GM23338 (cell line): ENCODE data around the gene BAAT. TPM values are rescaled to one million over a fixed set of nuclear protein-coding genes. Genes with fewer than 3 reads are reported as not detected.

ENCODE experiments used
- ATAC-seq: fragments of 200-7000 bp; cut with Tn5 transposase; 3 replicates; pipeline ENCODE4 v1.9.1; 2020
- DNase-seq: peaks from one replicate; pipeline ENCODE4 v3.0.0-alpha.2; 2015; ENCODE audit warnings: low spot score
- H2AFZ ChIP-seq: fragments of 200-600 bp; sonication (generic); 2 replicates; pipeline ENCODE4 v1.8.0; 2016; ENCODE audit warnings: antibody characterized with exemption, mild to moderate bottlenecking, moderate library complexity
- H3F3A ChIP-seq: fragments of 200-600 bp; sonication (generic); replicated peaks from 2 replicates; pipeline ENCODE4 v1.8.0; 2017; ENCODE audit warnings: antibody characterized with exemption, mixed run types, low read depth
- H3K27ac ChIP-seq: fragments of 200-600 bp; sonication (generic); 2 replicates; pipeline ENCODE4 v1.6.1; 2016; ENCODE audit warnings: low read depth
- H3K27me3 ChIP-seq: fragments of 200-600 bp; sonication (generic); 2 replicates; pipeline ENCODE4 v1.8.0; 2016; ENCODE audit warnings: mild to moderate bottlenecking, mixed run types, moderate library complexity; ENCODE audit not compliant: insufficient read depth
- H3K36me3 ChIP-seq: fragments of 200-600 bp; sonication (generic); 2 replicates; pipeline ENCODE4 v1.8.0; 2016; ENCODE audit warnings: mild to moderate bottlenecking; ENCODE audit not compliant: insufficient read depth
- H3K4me1 ChIP-seq: fragments of 200-600 bp; sonication (generic); 2 replicates; pipeline ENCODE4 v1.8.0; 2016; ENCODE audit warnings: mild to moderate bottlenecking, moderate library complexity; ENCODE audit not compliant: insufficient read depth
- H3K4me2 ChIP-seq: fragments of 200-600 bp; sonication (generic); 2 replicates; pipeline ENCODE4 v1.7.1; 2017; ENCODE audit warnings: mixed run types
- H3K4me3 ChIP-seq: fragments of 200-600 bp; sonication (generic); 2 replicates; pipeline ENCODE4 v1.6.1; 2016; ENCODE audit warnings: mixed run types
- H3K79me2 ChIP-seq: fragments of 200-600 bp; sonication (generic); replicated peaks from 2 replicates; pipeline ENCODE4 v1.8.0; 2017; ENCODE audit warnings: mild to moderate bottlenecking; ENCODE audit not compliant: insufficient read depth
- H3K9me2 ChIP-seq: fragments of 200-600 bp; sonication (generic); 2 replicates; pipeline ENCODE4 v1.8.0; 2017; ENCODE audit not compliant: insufficient read depth
- H4K20me1 ChIP-seq: fragments of 200-600 bp; sonication (generic); replicated peaks from 2 replicates; pipeline ENCODE4 v1.8.0; 2017; ENCODE audit warnings: mild to moderate bottlenecking; ENCODE audit not compliant: insufficient read depth
- H3K27ac Mint-ChIP-seq: 2 replicates; pipeline ENCODE4 v1.8.0; 2020; ENCODE audit warnings: inconsistent platforms, mild to moderate bottlenecking, moderate library complexity, mixed read lengths
- H3K27me3 Mint-ChIP-seq: 3 replicates; pipeline ENCODE4 v1.8.0; 2022; ENCODE audit warnings: low read depth, mild to moderate bottlenecking, moderate library complexity, mixed read lengths, inconsistent platforms; ENCODE audit not compliant: insufficient read depth, poor library complexity
- H3K36me3 Mint-ChIP-seq: 3 replicates; pipeline ENCODE4 v1.8.0; 2021; ENCODE audit warnings: low read depth, mild to moderate bottlenecking, inconsistent platforms, moderate library complexity, mixed read lengths
- H3K4me1 Mint-ChIP-seq: 3 replicates; pipeline ENCODE4 v1.8.0; 2020; ENCODE audit warnings: mild to moderate bottlenecking, inconsistent platforms, mixed read lengths
- H3K4me3 Mint-ChIP-seq: 3 replicates; pipeline ENCODE4 v1.8.0; 2021; ENCODE audit warnings: moderate library complexity, mild to moderate bottlenecking, inconsistent platforms, mixed read lengths
- H3K9me3 Mint-ChIP-seq: 3 replicates; pipeline ENCODE4 v1.8.0; 2020; ENCODE audit warnings: moderate library complexity, mild to moderate bottlenecking, inconsistent platforms, mixed read lengths
- CREB1 ChIP-seq: fragments of 250-450 bp; sonication (Bioruptor Pico); IDR thresholded peaks from 2 replicates; pipeline ENCODE4 v1.5.0; 2020; ENCODE audit warnings: low read depth, mild to moderate bottlenecking, moderate library complexity
- ETS1 ChIP-seq: IDR thresholded peaks from 2 replicates; pipeline ENCODE4 v1.6.1; 2016; ENCODE audit warnings: antibody characterized with exemption
- JUNB ChIP-seq: IDR thresholded peaks from one replicate; pipeline ENCODE4 v1.6.1; 2016; ENCODE audit warnings: antibody characterized with exemption; ENCODE audit not compliant: unreplicated experiment
- NANOG ChIP-seq: IDR thresholded peaks from 2 replicates; pipeline ENCODE4 v1.6.1; 2016; ENCODE audit warnings: antibody characterized with exemption, borderline replicate concordance
- POLR2AphosphoS5 ChIP-seq: IDR thresholded peaks from 2 replicates; pipeline ENCODE4 v1.6.1; 2016; ENCODE audit warnings: antibody characterized with exemption, low read depth
- ZNF114 ChIP-seq: fragments of 250-450 bp; sonication (Bioruptor Pico); IDR thresholded peaks from 2 replicates; pipeline ENCODE4 v1.5.0; 2020; ENCODE audit warnings: mild to moderate bottlenecking, moderate library complexity
- ZNF462 ChIP-seq: fragments of 250-450 bp; sonication (Bioruptor Pico); IDR thresholded peaks from 2 replicates; pipeline ENCODE4 v1.5.0; 2020; ENCODE audit warnings: mild to moderate bottlenecking, moderate library complexity
- polyA plus RNA-seq: library from polyadenylated mRNA; unstranded; fragments of >200 nt; fragmentation: Nextera tagmentation; extraction: Ambion mirVana; gene quantifications from 2 replicates; pipeline ENCODE4 v1.2.1, GENCODE V29; 2016
- small RNA-seq: library from RNA; depleted of rRNA; stranded (forward); fragments of <200 nt; gene quantifications from one replicate; pipeline ENCODE3, GENCODE V24; 2014; ENCODE audit warnings: low replicate concordance
- total RNA-seq: library from RNA; depleted of rRNA; stranded (reverse); fragments of >200 nt; shearing (Covaris generic); gene quantifications from 2 replicates; pipeline ENCODE4 v1.2.3, GENCODE V29; 2014; rRNA removed

The BAAT gene
- total and polyA plus RNA-seq, 2 experiments from 2014 or later: 0.08 to 0.14 TPM

- Mint-ChIP-seq H3K27me3 (peaks cover 2% of the 10 kb centered on the region), H3K4me3 (no peak overlapping the region), H3K36me3 (no peaks in the 10 kb centered on the region), H3K9me3 (no peaks in the 10 kb centered on the region), H3K27ac (no peak overlapping the region), H3K4me1 (no peaks in the 10 kb centered on the region)
- no peaks in the 10 kb centered on the region for H4K20me1 ChIP-seq
- H3K79me2 ChIP-seq: no peaks in the 10 kb centered on the region
- no peak for TF ChIP-seq ZNF114 (CRISPR knock-in tag)
- no peak for TF ChIP-seq POLR2AphosphoS5
- TF ChIP-seq CREB1: no peak
- TF ChIP-seq NANOG: no peak
- no peak for TF ChIP-seq ETS1
- no peak for TF ChIP-seq ZNF462 (CRISPR knock-in tag)
- TF ChIP-seq JUNB: no peak
- no peaks in the 10 kb centered on the region for H3F3A ChIP-seq
- ATAC-seq: no peak
- H3K4me2 ChIP-seq: no peak overlapping the region
- H3K9me2 ChIP-seq: no peaks in the 10 kb centered on the region
- no peaks in the 10 kb centered on the region for H3K27me3 ChIP-seq
- no peak overlapping the region for H2AFZ ChIP-seq
- no peaks in the 10 kb centered on the region for H3K4me1 ChIP-seq
- no peaks in the 10 kb centered on the region for H3K36me3 ChIP-seq
- no peak overlapping the region for H3K27ac ChIP-seq
- DNase-seq: no peak
- no peak overlapping the region for H3K4me3 ChIP-seq
Measured at GRCh38 chr9:101311191-101311590, 73.6 kb downstream of the BAAT start.

Small RNA genes lying within 50 kb of the gene (small RNA-seq; reads per million reads assigned to genes)
- gene RF00322: not detected

Other genes with a start within 250 kb of the BAAT start
- 25.5 and 27.8 TPM in 2 replicates for gene MRPL50, start 13.6 kb upstream of the BAAT start, total RNA-seq
- gene MRPL50, start 13.6 kb upstream of the BAAT start, polyA plus RNA-seq: 55.5 and 59.0 TPM in 2 replicates
- gene ZNF189, start 13.8 kb upstream of the BAAT start, total RNA-seq: 10.6 and 13.8 TPM in 2 replicates
- 4.7 and 5.8 TPM in 2 replicates for gene ZNF189, start 13.8 kb upstream of the BAAT start, polyA plus RNA-seq
- not detected in 2 replicates for gene ALDOB, start 50.8 kb upstream of the BAAT start, total RNA-seq
- gene ALDOB, start 50.8 kb upstream of the BAAT start, polyA plus RNA-seq: not detected in 2 replicates
- 31.0 and 36.2 TPM in 2 replicates for gene RNF20, start 148.8 kb upstream of the BAAT start, total RNA-seq
- gene RNF20, start 148.8 kb upstream of the BAAT start, polyA plus RNA-seq: 28.3 and 33.6 TPM in 2 replicates
- gene PPP3R2, start 210.0 kb upstream of the BAAT start, total RNA-seq: not detected in 2 replicates
- not detected in 2 replicates for gene PPP3R2, start 210.0 kb upstream of the BAAT start, polyA plus RNA-seq